K562 (cell line): ENCODE data around the gene SERTAD1. TPM values are rescaled to one million over a fixed set of nuclear protein-coding genes. Genes with fewer than 3 reads are reported as not detected.

Experiments used
- ADNP ChIP-seq: fragments of 200-800 bp; sonication (Bioruptor generic); IDR thresholded peaks from 2 replicates; pipeline ENCODE4 v1.6.1; 2016; ENCODE audit warnings: missing genetic modification characterization, missing compliant biosample characterization
- ARID1B ChIP-seq: fragments of 450-650 bp; IDR thresholded peaks from 2 replicates; pipeline ENCODE4 v1.6.1; 2016; ENCODE audit warnings: antibody characterized with exemption, mild to moderate bottlenecking, inconsistent platforms
- ARID4B ChIP-seq: sonication (generic); formaldehyde crosslinking; IDR thresholded peaks from 2 replicates; pipeline ENCODE4 v1.8.0; 2022; ENCODE audit warnings: mild to moderate bottlenecking, missing genetic modification reagents
- ASH1L ChIP-seq: fragments of 450-650 bp; IDR thresholded peaks from 2 replicates; pipeline ENCODE4 v1.6.1; 2018; ENCODE audit warnings: borderline replicate concordance, mild to moderate bottlenecking, low read depth; ENCODE audit not compliant: partially characterized antibody
- CBX3 ChIP-seq, 2 experiments: IDR thresholded peaks; 1 replicate in 1 of 2; 2 replicates in 1 of 2; pipeline ENCODE4 v1.6.1; 2012; ENCODE audit warnings: inconsistent platforms in 2 of 2, low read length in 2 of 2, borderline replicate concordance in 1 of 2, control low read depth in 1 of 2
- CXXC5 ChIP-seq: fragments of 250-450 bp; sonication (Bioruptor Pico); IDR thresholded peaks from 2 replicates; pipeline ENCODE4 v1.8.0; 2022; ENCODE audit warnings: inconsistent platforms, mild to moderate bottlenecking, moderate library complexity
- EGR1 ChIP-seq: fragments of 450-650 bp; conservative IDR thresholded peaks from 2 replicates; pipeline ENCODE4 v1.6.1; 2017; ENCODE audit warnings: mild to moderate bottlenecking
- FIP1L1 ChIP-seq: fragments of 200-400 bp; formaldehyde crosslinking; IDR thresholded peaks from 2 replicates; pipeline ENCODE4 v1.6.1; 2018; ENCODE audit warnings: mild to moderate bottlenecking, low read depth, low read length; ENCODE audit not compliant: poor library complexity, severe bottlenecking
- GATA2 ChIP-seq: sonication (generic); formaldehyde crosslinking; IDR thresholded peaks from 2 replicates; pipeline ENCODE4 v1.4.0; 2020; ENCODE audit warnings: mild to moderate bottlenecking, missing genetic modification reagents
- HDAC2 ChIP-seq: fragments of 450-650 bp; IDR thresholded peaks from 2 replicates; pipeline ENCODE4 v1.6.1; 2016; ENCODE audit warnings: mild to moderate bottlenecking
- HDGF ChIP-seq: fragments of 450-650 bp; IDR thresholded peaks from 2 replicates; pipeline ENCODE4 v1.6.1; 2016
- HMG20B ChIP-seq: fragments of 250-450 bp; sonication (Bioruptor Pico); IDR thresholded peaks from 2 replicates; pipeline ENCODE4 v1.5.0; 2021; ENCODE audit warnings: mild to moderate bottlenecking
- MAZ ChIP-seq, 2 experiments: fragments of 450-650 bp in 1 of 2; sonication (generic) in 1 of 2; formaldehyde crosslinking; IDR thresholded peaks in 1 of 2; conservative IDR thresholded peaks in 1 of 2; 2 replicates each; pipeline versions ENCODE4 v1.4.0 to v1.5.0; 2020; ENCODE audit warnings: mild to moderate bottlenecking in 1 of 2, missing genetic modification reagents in 1 of 2
- NBN ChIP-seq: fragments of 450-650 bp; IDR thresholded peaks from 2 replicates; pipeline ENCODE4 v1.6.1; 2016; ENCODE audit warnings: low read depth, mild to moderate bottlenecking
- NELFE ChIP-seq: IDR thresholded peaks from 2 replicates; pipeline ENCODE4 v1.6.1; 2011; ENCODE audit warnings: mild to moderate bottlenecking; ENCODE audit not compliant: insufficient read depth, insufficient read length
- NR2C2 ChIP-seq, 2 experiments: fragments of 200-800 bp in 1 of 2; sonication (Bioruptor generic) in 1 of 2; sonication (generic) in 1 of 2; formaldehyde crosslinking in 1 of 2; IDR thresholded peaks; 2 replicates each; pipeline versions ENCODE4 v1.6.1 to v1.8.0; 2016 to 2022; ENCODE audit warnings: mild to moderate bottlenecking in 1 of 2, missing compliant biosample characterization in 1 of 2, missing genetic modification characterization in 1 of 2, missing genetic modification reagents in 1 of 2
- NR3C1 ChIP-seq: sonication (generic); formaldehyde crosslinking; IDR thresholded peaks from 2 replicates; pipeline ENCODE4 v1.8.1; 2022; ENCODE audit warnings: missing genetic modification reagents
- RBM17 ChIP-seq: fragments of 200-400 bp; formaldehyde crosslinking; IDR thresholded peaks from 2 replicates; pipeline ENCODE4 v1.6.1; 2017; ENCODE audit warnings: low read depth, mild to moderate bottlenecking, low read length, borderline replicate concordance
- SNRNP70 ChIP-seq: fragments of 200-400 bp; formaldehyde crosslinking; optimal IDR thresholded peaks from 2 replicates; pipeline ENCODE3; 2017; ENCODE audit warnings: low read depth, low read length
- SRSF9 ChIP-seq: fragments of 200-400 bp; formaldehyde crosslinking; IDR thresholded peaks from 2 replicates; pipeline ENCODE4 v1.6.1; 2017; ENCODE audit warnings: low read depth, low read length, borderline replicate concordance
- STAG1 ChIP-seq: sonication (generic); formaldehyde crosslinking; IDR thresholded peaks from 2 replicates; pipeline ENCODE4 v1.5.0; 2020; ENCODE audit warnings: missing genetic modification reagents, borderline replicate concordance
- ZNF282 ChIP-seq: sonication (generic); formaldehyde crosslinking; IDR thresholded peaks from 2 replicates; pipeline ENCODE4 v1.8.1; 2023; ENCODE audit warnings: missing genetic modification reagents
- ZNF551 ChIP-seq: fragments of 250-450 bp; sonication (Bioruptor Pico); IDR thresholded peaks from 2 replicates; pipeline ENCODE4 v1.5.0; 2021; ENCODE audit warnings: mild to moderate bottlenecking, moderate library complexity
- polyA plus RNA-seq, 8 experiments: library from polyadenylated mRNA; depleted of rRNA in 4 of 8; stranded (reverse) in 5 of 8; unstranded in 3 of 8; fragments of >200 nt; fragmentation: Nextera tagmentation in 2 of 8; fragmentation: Illumina TruSeq in 1 of 8; extraction: Ambion mirVana in 2 of 8; extraction: Trizol in 1 of 8; gene quantifications; 2 replicates each; pipeline versions ENCODE4 v1.2.1 to v1.2.3, GENCODE V29; 2011 to 2014; ENCODE audit warnings: inconsistent platforms in 1 of 8, missing spikeins in 1 of 8
- total RNA-seq, 7 experiments: library from RNA; depleted of rRNA in 6 of 7; stranded (reverse); fragments of >200 nt in 6 of 7; fragmentation: Illumina TruSeq in 2 of 7; extraction: Trizol in 2 of 7; gene quantifications; 2 replicates each; pipeline versions ENCODE4 v1.2.1 to v1.2.3, GENCODE V29; 2011 to 2021; ENCODE audit warnings: low replicate concordance in 1 of 7
- TF ChIP-seq, protein P1 (sequence below): fragments of 250-450 bp; sonication (Bioruptor Pico); IDR thresholded peaks from 2 replicates; pipeline ENCODE4 v1.8.0; 2021; ENCODE audit warnings: borderline replicate concordance, mild to moderate bottlenecking, moderate library complexity; ENCODE audit not compliant: poor library complexity, severe bottlenecking

Gene SERTAD1
- total and polyA plus RNA-seq, 9 of the 15 experiments (the other 6 are each of a cell fraction or from before 2014, with no cell fraction given): 0.15 to 8.7 (median 4.9) TPM

GRCh38 chr19:40403262-40403984, 22.4 kb downstream of the SERTAD1 start (continued):
- no peak for TF ChIP-seq ARID4B
- TF ChIP-seq ZNF282: no peak
- TF ChIP-seq CXXC5 (CRISPR knock-in tag): 0 out of 2 replicates have a peak, but pooled peaks have one; percentile 46
- TF ChIP-seq HDGF: 0 out of 2 replicates have a peak, but pooled peaks have one; percentile 73
- TF ChIP-seq HDAC2: peak; percentile 96
- TF ChIP-seq ASH1L: peak; percentile 19
- no peak for TF ChIP-seq RBM17
- no peak for TF ChIP-seq GATA2 (CRISPR knock-in tag)
- no peak for TF ChIP-seq NR3C1 (CRISPR knock-in tag)
- TF ChIP-seq ARID1B: peak; percentile 13; the same call in 1 of the 2 replicates
- no peak for TF ChIP-seq SNRNP70
- TF ChIP-seq, protein P1, sequence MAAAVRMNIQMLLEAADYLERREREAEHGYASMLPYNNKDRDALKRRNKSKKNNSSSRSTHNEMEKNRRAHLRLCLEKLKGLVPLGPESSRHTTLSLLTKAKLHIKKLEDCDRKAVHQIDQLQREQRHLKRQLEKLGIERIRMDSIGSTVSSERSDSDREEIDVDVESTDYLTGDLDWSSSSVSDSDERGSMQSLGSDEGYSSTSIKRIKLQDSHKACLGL (CRISPR knock-in tag): no peak
- TF ChIP-seq MAZ (CRISPR knock-in tag; conservative IDR thresholded peaks at IDR 0.05 in 1 of 2, IDR thresholded peaks at IDR 0.05 in 1 of 2): 0 out of 4 replicates have a peak, but pooled peaks of 1 of the 2 experiments have one; percentile 40
- TF ChIP-seq NELFE: no peak
- TF ChIP-seq STAG1 (CRISPR knock-in tag): no peak
- TF ChIP-seq NR2C2 (CRISPR knock-in tag; IDR thresholded peaks at IDR 0.05): no peak
- 0 out of 2 replicates have a peak, but pooled peaks have one; percentile 22 for TF ChIP-seq NR2C2 (tag; IDR thresholded peaks at IDR 0.05)
- TF ChIP-seq NBN: peak; percentile 67
- TF ChIP-seq EGR1: peak; percentile 76
- TF ChIP-seq HMG20B (CRISPR knock-in tag): no peak
- TF ChIP-seq ZNF551 (CRISPR knock-in tag): no peak
- TF ChIP-seq SRSF9: no peak
- peak; percentile 99 for TF ChIP-seq ADNP (tag)
- TF ChIP-seq CBX3 (IDR thresholded peaks at IDR 0.05; ENCODE audit: borderline replicate concordance in 1 of 2, low read length in 2 of 2): peak in 1 of 2 experiments; percentile 72; a peak in 1 of 3 replicates
- TF ChIP-seq FIP1L1: no peak
